GM13976 (cell line): ENCODE measurements around the gene KLHL21.
"Not testable (repeated sequence)": the region's sequence is repeated elsewhere in the genome, so short reads cannot be mapped to it uniquely, and the experiment has no call there.

Experiments used
- DNase-seq: peaks from one replicate; pipeline ENCODE4 v3.0.0; 2012; ENCODE audit warnings: low spot score
- in situ Hi-C: fragments of 300-500 bp; cut with MboI; formaldehyde crosslinking; loops from one replicate; pipeline ENCODE4 v1.12.0; 2022; ENCODE audit warnings: low sequenced_read_pairs, mixed read lengths, inconsistent platforms; ENCODE audit not compliant: unreplicated experiment
- TF ChIP-seq, protein P1 (sequence below): IDR thresholded peaks from 2 replicates; pipeline ENCODE4 v1.5.1; 2012; ENCODE audit warnings: borderline replicate concordance, mild to moderate bottlenecking; ENCODE audit not compliant: insufficient read depth; ENCODE audit errors: extremely low read depth, missing control alignments, control extremely low read depth

KLHL21 gene

DNA sequence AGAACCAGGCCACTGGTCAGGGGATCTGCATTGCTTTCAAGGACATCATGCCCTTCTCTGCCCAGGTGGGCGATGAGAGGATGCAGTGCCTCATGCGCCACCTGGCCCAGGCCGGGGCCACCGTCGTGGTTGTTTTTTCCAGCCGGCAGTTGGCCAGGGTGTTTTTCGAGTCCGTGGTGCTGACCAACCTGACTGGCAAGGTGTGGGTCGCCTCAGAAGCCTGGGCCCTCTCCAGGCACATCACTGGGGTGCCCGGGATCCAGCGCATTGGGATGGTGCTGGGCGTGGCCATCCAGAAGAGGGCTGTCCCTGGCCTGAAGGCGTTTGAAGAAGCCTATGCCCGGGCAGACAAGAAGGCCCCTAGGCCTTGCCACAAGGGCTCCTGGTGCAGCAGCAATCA, 27.9 kb downstream of the KLHL21 start:
- TF ChIP-seq, protein P1, sequence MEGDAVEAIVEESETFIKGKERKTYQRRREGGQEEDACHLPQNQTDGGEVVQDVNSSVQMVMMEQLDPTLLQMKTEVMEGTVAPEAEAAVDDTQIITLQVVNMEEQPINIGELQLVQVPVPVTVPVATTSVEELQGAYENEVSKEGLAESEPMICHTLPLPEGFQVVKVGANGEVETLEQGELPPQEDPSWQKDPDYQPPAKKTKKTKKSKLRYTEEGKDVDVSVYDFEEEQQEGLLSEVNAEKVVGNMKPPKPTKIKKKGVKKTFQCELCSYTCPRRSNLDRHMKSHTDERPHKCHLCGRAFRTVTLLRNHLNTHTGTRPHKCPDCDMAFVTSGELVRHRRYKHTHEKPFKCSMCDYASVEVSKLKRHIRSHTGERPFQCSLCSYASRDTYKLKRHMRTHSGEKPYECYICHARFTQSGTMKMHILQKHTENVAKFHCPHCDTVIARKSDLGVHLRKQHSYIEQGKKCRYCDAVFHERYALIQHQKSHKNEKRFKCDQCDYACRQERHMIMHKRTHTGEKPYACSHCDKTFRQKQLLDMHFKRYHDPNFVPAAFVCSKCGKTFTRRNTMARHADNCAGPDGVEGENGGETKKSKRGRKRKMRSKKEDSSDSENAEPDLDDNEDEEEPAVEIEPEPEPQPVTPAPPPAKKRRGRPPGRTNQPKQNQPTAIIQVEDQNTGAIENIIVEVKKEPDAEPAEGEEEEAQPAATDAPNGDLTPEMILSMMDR, result no peak
- DNase-seq, result no peak
- in situ Hi-C loops, result no loop called here

DNA sequence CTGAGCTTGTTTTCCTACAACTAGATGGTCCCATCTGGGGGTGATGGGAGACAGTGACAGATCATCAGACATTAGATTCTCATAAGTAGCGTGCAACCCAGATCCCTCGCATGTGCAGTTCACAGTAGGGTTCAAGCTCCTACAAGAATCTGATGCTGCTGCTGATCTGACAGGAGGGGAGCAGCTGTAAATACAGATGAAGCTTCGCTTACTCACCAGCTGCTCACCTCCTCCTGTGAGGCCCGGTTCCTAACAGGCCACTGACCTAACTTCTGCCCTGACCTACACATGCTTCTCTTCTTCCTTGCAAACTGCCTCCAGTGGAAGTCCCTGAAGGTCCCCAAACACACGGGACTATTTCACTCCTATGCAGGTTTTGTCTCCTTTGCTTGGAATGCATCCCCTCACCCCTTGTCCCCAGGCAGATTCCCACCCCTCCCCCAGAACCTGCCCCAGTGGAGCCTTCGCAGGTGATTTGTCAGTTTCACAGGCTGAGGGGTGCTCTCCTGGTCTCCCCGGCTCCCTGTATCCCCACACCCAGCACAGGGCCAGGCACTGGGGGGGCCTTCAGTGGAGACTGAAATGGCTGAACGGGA, 28.5 kb downstream of the KLHL21 start:
- TF ChIP-seq, protein P1, result no peak
- in situ Hi-C loops, result no loop called here
- no peak for DNase-seq

DNA sequence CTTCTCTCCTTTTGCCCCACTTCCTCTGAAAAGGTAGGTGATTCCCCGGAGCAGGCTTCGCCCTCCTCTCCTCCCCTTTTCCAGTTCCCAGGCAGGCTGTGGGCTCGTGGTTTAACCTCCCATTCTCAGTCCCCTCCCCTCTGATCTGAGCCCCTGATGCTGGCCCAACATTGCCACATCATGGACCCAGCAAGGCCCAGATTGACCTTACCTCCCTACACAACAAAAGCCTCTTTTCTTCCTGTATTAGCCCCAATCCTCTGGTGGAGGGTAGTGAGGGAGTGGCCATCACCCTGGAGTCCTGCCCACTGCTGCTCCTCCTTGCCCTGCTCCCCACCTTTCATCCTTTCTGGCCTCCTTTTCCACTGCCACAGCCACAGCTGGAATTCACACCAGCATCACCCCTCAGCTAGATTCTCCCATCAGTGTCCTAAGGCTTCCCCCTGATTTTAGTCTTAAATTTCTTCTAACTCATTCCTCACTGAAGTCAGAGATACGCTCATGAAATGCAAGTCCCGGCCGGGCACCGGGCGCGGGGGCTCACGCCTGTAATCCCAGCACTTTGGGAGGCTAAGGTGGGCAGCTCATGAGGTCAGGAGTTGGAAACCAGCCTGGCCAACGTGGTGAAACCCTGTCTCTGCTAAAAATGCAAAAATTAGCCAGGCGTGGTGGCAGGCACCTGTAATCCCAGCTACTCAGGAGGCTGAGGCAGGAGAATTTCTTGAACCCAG, 29.9 kb downstream of the KLHL21 start:
- no peak for DNase-seq
- in situ Hi-C loops, result no loop called here
- TF ChIP-seq, protein P1, result no peak

DNA sequence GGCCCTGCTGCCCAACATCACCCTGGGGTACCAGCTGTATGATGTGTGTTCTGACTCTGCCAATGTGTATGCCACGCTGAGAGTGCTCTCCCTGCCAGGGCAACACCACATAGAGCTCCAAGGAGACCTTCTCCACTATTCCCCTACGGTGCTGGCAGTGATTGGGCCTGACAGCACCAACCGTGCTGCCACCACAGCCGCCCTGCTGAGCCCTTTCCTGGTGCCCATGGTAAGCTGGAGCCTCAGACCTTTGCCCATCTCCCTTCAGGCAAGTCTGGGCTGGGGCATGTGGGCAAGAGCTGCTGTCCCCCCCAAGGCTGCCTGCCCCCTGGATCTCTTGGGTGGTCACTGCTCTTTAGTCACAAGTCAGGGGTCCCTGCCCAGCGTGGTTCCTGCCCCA, 31.7 kb downstream of the KLHL21 start:
- TF ChIP-seq, protein P1, result no peak
- no peak for DNase-seq
- in situ Hi-C loops, result no loop called here

DNA sequence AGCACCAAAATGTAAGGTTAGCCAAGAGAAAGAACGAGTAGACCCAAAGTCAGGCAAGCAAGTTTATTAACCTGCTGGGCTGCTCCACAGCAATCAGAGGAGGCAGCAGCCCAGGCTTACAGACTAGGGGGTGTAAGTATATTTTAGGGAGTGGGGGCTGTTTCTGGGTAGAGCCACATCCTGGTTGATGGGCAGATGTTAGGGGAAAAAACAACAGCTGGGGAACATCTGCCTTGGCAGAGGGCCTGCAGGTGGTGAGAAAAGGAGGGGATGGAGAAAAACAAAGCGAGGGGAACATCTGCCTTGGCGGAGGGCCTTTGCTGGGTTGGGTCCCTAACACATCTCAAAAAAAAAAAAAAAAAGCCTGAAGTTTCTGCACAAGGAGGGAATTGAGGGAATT, 32.6 kb downstream of the KLHL21 start:
- in situ Hi-C loops, result no loop called here
- TF ChIP-seq, protein P1, result no peak
- DNase-seq, result no peak

DNA sequence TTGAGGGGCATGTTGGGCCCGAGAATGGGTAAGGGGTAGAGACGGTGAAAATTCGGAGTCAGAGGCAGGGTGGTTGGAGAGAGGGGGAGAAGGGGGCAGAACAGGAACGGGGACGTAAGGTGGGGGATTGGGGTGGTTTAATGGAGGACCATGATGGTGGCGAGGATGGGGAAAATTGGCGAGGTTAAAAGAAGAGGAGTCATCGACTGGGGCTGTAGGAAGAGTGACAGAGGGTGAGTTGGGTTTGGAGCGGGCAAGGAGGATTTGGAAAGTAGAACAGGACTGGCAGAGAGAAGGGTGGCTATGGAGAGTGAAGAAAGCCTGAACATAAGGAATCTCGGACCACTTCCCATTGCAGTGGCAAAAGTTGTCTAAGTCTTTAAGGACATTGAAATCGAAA, 33.6 kb downstream of the KLHL21 start:
- TF ChIP-seq, protein P1, result no peak
- in situ Hi-C loops, result no loop called here
- no peak for DNase-seq

DNA sequence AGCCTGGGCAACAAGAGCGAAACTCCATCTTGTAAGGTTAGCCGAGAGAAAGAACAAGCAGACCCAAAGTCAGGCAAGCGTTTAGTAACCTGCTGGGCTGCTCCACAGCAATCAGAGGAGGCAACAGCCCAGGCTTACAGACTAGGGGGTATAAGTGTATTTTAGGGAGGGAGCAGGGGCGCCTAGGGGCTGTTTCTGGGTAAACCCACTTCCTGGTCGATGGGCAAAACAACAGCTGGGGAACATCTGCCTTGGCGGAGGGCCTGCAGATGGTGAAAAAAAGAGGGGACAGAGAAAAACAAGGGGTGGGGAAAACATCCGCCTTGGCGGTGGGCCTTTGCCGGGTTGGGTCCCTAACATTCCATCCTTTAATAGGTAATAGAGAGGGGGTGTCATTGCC, 42.4 kb downstream of the KLHL21 start:
- DNase-seq, result no peak
- TF ChIP-seq, protein P1, result no peak
- in situ Hi-C loops, result no loop called here

DNA sequence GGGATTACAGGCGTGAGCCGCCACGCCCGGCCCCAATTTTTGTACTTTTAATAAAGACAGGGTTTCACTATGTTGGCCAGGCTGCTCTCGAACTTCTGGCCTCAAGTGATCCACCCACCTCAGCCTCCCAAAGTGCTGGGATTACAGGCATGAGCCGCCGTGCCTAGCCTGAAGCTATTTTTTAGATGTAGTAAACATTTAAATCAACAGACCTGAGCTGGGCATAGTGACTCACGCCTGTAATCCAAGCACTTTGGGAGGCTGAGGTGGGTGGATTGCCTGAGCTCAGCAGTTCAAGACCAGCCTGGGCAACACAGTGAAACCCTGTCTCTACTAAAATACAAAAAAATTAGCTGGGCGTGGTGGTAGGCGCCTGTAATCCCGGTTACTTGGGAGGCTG, 43.5 kb downstream of the KLHL21 start:
- in situ Hi-C loops, result not testable (repeated sequence)

More for the DNA sequence above, 43.5 kb downstream of the KLHL21 start:
- DNase-seq, result not testable (repeated sequence)
